ENCODE measurements around the gene OSBP2.

DNA sequence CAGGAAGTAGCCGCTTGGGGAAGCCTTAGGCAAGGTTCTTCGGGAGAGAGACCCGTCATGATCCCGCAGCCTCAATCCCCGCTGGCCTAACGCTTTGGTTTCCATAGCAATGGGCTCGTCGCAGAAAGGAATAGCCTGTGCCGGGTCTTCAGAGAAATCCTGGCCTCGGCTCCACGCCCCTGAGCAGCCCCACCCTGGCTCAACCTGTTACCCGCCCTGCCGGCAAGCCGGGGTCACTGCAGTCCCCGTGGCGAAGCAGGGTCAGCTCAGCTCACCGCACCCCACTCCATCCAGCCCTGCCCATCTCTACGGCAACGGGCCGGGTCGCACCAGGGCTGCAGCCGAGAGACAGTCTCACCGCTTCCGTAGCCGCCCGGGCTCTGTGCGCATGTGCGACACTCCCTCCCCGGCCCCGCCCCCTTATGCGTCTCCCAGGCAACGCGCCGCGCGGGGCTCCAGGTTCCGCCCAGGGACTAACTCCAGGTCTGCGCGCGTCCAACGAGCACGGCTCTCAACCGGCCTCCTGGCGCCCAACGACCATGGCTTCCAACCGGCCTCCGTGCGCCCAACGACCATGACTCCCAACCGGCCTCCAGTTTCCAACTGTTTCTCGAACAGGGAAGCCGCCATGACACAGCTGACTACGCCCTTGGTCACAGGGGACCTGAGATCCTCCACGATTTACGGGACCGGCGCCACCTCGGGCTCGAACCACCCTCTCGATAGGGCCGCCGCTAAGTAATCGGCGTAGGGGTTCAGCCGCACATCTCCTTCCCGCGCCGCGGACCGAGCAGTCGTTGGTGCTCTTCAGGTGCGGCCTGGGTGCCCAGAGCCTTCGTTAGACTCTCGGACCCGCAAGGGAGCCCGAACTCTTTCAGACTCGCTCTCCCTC is 26.9 kb upstream of the OSBP2 start, which contains the start of gene DUSP18:
- peak; percentile 32 to 75 for TF ChIP-seq POLR2A (IDR thresholded peaks at IDR 0.05)
- TF ChIP-seq, protein P1, sequence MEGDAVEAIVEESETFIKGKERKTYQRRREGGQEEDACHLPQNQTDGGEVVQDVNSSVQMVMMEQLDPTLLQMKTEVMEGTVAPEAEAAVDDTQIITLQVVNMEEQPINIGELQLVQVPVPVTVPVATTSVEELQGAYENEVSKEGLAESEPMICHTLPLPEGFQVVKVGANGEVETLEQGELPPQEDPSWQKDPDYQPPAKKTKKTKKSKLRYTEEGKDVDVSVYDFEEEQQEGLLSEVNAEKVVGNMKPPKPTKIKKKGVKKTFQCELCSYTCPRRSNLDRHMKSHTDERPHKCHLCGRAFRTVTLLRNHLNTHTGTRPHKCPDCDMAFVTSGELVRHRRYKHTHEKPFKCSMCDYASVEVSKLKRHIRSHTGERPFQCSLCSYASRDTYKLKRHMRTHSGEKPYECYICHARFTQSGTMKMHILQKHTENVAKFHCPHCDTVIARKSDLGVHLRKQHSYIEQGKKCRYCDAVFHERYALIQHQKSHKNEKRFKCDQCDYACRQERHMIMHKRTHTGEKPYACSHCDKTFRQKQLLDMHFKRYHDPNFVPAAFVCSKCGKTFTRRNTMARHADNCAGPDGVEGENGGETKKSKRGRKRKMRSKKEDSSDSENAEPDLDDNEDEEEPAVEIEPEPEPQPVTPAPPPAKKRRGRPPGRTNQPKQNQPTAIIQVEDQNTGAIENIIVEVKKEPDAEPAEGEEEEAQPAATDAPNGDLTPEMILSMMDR (IDR thresholded peaks at IDR 0.05), result peak; percentile 2 to 67 (median 49)
